Retina (tissue), 1 donor: ENCODE data around the gene TMEM266.

Experiments
- DNase-seq: peaks from one replicate; pipeline ENCODE4 v3.0.0-alpha.2; 2016

Gene TMEM266

DNA sequence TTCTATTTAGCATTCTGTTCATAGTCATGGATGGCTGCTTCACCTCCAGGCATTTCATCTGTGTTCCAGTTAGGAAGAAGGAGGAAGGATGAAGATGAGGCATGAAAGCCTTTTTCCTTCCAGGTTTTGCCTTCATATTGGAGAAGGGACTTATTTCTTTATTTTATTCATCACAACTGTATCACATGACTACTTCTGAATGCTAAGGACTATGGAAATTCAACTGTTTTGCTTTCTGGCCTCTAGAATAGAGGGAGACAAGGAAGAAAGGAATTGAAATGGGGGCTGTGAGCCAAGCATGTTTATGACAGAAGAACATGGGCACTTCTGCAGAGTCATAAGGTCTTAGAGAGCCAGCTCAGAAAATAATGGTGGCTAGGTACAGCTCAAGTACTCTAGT, 10.4 kb downstream of the TMEM266 start:
- no peak for DNase-seq

DNA sequence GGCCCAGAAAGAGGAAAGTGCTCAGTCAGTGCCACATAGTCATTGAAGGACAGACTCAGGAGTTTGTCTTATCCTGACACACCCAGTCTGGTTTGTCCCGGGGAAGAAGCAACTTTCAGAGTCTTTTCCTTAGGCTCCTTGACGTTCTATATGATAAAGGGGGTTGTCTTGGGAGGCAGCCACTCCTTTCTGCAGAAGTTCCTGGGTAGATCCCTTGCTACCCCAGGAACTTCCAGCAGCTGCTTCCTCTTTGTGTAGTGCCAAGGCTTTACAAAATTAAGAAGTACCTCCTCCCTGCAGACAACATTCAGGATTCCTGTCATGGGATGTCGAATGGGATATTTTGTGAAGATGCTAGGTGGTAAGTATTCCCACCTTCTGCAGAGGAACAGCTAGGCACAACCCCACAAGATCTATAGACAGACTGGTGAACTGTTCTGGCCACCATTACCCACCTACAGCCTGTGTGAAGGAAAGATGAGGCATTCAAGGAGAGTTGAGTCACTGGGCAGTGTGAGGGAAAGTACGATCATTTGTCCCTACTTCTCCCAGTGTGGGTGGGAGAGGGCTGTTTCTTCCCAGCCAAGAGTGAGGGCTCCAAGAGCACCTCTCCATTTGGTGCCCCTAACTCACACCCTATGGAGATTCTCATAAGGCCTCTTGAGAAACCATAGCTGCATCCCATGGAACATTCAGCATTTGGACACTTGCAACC, 11.3 kb downstream of the TMEM266 start:
- no peak for DNase-seq

DNA sequence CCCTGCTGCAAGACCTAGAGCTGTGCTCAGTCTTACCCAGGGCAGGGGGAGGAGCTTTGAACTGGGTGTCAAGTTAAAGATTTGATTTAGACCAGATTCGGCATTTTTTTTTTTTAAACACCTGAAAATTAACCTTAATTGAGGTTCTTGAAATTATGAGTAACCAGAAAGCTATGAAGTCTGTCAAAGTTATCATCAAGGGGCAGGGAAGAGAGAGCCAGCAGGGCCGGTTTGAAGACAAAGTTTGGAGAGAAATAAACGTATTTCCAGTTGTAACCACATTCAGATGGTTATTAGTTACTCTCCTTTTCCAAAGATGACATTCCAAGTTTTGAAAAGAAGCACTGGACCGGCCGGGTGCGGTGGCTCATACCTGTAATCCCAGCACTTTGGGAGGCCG, 12.0 kb downstream of the TMEM266 start:
- no peak for DNase-seq

DNA sequence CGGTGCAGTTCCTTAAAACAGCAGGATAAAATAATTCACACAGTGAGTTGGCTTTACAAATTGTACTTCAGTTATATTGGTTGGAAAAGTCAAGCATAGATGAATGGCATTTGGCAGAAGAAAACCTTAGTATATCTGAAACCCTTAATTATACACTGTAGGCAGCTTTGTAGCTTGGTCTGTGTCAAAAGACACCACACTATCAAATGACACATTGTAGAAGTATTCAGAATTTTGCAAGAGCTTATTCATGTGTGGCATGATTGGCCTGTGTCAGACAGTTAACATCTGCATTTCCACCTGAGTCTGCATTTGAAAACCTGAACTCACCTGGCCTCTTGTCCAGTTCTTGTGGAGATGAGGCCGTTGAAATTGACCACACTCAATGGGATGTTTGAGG, 13.8 kb downstream of the TMEM266 start:
- DNase-seq, result no peak

DNA sequence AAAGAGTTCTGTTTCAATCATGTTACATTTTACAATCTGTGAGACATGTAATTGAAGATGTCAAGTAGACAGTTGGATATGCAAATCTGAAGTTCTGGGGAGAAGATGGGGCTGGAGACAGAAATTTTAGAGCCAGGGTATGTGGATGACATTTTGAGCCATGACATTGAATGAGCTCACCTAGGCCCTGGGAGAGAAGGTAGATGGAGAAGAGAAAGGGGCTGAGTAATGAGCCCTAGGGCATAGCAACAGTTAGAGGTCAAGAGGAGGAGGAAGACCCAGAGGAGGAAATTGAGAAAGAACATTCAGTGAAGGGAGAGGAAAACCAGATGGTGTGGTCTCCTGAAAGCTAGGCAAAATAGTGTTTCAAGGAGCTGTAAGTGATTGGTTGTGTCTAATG, 15.3 kb downstream of the TMEM266 start:
- no peak for DNase-seq

DNA sequence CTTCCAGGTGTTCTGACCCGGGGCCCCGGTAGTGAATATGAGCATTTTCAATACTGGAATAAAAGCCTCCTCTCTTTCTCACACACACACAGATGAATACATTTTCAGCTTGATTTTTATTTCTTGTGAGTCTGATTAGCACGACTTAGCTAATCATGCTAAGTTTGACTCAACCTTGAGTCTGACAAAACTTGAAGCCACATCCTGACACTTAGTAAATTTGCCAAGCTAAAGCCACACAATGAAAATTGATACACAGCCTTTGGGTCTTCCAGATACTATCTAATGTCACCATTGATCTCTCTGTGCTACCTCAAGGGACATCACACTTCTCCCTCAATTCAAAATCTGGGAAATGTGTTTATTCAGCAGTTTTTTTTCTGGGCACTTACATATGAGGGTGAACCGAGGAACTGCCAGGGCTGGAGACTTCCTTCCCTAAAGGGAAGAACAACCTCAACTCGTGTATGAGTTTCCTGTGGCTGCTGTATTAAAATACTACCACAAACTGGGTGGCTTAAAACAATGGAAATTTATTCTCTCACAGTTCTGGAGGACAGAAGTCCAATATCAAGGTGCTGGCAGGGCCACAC, 18.6 kb downstream of the TMEM266 start:
- DNase-seq, result no peak

DNA sequence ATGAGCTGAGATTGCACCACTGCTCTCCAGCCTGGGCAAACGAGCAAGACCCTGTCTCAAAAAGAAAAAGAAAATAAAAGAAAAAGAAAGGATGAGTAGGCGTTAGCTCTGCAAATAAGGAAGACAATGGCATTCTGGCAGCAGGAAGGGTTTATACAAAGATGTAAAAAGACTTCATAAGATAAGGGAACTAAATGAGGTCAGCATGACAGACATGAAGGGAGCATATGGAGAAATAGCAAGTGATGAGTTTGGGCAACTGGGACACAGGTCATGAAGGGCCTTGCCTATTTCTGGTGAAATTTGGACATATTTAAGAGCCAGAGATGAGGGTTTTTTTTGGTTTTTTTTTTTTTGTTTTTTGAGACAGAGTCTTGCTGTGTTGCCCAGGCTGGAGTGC, 24.5 kb downstream of the TMEM266 start:
- no peak for DNase-seq

DNA sequence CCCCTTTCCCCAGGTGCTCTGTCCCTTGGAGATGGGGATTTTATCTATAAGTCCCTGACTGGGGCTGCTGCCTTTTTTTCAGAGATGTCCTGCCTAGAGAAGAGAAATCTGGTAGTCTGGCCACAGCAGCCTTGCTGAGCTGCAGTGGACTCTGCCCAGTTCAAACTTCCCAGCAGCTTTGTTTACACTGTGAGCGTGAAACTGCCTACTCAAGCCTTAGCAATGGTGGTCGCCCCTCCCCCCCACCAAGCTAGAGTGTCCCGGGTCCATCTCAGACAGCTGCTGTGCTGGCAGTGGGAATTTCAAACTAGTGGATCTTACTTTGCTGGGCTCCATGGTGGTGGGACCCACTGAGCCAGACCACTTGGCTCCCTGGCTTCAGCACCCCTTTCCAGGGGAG, 38.9 kb downstream of the TMEM266 start:
- no peak for DNase-seq

DNA sequence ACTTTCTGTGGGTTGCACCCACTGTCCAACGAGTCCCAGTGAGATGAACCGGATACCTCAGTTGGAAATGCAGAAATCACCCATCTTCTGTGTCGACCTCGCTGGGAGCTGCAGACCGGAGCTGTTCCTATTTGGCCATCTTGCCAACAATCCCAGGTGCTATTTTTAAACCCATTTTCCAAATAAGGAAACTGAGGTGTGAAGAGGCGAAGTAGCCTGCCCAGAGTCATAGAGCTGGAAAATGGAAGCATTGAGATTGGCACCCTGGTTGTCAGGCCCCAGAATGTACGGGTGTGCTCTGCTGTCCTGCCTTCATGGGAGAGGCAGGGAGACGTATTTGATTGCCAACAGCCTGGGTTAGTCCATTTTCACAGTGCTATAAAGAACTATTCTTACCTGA, 39.6 kb downstream of the TMEM266 start:
- DNase-seq, result no peak

DNA sequence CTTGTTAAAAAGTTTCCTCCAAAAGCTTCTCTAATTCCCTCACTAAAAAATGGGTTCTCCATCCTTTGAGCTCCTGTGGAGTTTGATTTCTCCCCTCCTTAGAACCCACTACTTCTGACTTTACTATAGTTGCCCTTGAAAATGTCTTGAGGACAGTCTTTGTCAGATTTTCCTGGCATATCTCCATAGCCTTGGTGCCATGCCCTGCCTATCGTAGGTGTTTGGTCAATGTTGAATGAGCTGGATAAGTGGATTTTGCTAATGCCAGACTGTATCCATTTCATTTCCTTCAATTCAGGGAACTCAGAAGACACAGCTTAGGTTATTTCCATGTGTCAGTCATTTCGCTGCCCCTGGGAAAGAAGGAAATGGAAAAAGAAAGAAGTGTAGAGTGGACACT, 40.6 kb downstream of the TMEM266 start:
- no peak for DNase-seq

DNA sequence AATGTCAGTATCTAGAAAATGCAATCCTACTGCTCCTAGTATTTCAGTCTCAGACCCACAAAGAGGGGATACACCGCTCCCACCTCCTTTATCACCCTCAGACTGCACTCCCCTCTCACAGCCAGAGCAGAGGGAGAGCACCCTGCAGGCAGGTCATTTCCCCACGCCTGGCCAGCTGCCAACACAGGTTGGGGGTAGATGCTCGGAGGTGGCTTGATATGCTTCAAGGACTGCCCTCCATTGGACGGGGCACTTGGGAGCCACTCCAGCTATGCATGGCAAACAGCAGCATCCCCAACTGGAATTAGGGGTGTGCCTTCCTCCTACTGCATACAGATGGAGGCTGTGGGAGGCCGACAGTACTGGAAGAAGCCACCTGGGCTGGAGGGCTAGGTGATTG, 41.9 kb downstream of the TMEM266 start:
- DNase-seq, result no peak

DNA sequence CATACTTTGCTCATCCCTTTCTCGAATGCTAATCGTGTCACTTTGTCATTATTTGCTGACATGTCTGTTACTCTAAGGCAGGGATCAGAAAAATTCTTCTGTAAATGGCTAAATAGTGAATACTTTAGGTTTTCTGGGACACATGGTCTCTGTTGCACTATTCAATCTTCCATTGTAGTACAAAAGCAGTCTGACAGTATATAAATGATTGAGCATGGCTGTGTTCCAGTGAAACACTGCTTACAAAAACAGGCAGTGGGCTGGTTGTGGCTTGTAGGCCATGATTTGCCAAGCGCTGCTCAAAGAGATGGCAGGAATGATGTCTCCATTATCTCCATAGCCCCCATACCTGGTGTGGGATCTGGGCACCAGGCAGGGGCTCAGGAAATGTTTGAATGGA, 45.6 kb downstream of the TMEM266 start:
- no peak for DNase-seq

DNA sequence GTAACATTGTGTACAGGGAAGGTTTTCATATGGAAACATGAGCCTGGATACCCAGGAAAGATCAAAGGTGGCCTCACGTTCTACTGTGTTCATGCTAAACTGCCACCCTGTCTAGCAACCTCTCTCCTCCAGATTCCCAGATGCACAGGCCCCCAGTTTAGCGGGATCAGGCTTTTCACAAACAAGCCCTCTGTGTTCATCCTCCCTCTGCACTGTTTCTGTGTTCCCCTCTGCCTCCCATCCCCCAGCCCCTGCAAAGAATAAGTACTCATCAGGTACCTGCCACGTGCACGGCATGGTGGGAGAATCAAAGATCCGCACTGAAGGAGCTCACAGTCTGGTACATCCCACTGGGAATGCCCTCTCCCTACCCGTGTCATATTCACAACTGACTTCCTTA, 46.1 kb downstream of the TMEM266 start:
- DNase-seq, result no peak

DNA sequence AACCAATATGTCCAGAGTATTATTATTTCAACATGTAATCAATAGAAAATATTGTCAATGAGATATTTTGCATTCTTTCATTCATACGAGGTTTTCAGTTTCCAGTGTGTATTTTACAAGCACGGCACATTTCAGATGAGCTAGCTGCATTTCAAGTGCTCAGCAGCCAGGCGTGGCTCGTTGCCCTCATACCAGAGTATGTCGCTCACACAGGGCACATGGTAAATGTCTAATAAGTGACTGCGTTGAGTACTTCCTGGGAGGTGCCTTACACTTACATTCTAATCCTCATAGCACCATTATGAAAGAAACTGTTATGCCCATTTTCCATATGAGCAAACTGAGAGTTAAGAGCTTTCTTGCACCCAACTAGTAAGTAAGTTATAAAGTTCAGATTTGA, 47.4 kb downstream of the TMEM266 start:
- no peak for DNase-seq

DNA sequence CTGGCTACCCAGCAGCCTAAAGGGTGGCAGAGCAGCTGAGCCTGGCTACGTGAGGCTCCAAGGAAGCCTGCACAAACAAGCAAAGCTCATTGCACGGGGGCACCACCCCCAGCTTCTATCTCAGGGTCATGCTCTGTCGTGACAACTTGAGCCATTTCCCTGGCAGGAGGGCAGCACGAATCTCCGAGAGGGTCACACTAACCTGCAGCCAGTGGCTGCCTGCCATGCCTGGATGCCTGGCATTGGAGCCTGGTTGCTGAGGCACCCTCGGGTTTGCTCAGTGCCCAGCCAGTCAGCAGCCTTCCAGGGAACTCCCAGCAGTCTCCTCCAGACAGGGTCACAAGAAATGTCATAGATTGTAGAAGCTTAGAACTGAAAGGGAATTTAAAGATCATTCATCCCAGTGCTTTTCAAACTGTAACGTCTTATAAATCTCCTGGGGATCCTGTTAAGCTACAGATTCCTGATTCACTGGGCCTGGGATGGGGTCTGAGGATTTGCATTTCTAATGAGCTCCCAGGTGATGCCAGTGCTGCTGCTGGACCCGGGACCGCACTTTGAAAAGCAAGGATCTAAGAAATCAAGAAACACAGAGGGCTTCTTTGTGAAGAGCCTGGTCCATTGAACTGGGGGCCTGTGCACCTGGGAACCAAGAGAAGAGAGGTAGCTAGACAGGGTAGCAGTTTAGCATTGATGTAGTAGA, 48.4 kb downstream of the TMEM266 start:
- DNase-seq, result no peak

DNA sequence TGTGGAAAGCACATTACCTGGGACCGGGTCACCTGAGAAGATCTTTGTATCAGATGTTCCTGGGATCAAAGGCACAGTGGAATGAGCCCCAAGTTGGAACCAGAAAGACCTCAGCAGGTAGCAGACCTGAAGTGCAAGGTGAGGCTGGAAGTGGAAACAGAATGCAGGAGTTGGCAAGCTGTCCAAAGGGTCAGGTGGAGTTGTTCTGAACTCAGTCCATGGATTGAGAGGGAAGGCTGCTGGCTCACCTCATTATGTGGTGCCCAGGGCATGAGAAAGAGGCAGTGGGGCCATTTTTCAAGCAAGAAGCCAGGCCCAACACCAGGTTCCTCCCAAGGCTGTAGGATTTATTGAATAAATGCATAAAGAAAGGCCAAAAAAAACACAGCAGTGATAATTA, 49.3 kb downstream of the TMEM266 start:
- DNase-seq, result no peak

DNA sequence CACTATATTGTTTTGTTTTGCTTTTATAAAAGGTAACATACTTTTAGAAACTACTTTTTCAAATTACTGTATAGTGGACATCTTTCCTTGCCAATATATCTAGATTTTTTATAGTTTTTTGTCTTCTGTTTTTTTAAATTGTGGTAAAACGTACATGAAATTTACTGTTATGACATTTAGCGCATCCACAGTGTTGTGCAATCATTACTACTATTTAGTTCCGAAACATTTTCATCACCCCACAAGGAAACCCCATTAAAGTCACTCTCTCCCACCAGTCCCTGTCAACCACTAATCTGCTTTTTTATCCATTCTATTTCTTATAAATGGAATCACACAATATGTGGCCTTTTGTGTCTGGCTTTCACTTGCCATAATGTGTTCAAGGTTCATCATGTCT, 54.8 kb downstream of the TMEM266 start:
- no peak for DNase-seq

DNA sequence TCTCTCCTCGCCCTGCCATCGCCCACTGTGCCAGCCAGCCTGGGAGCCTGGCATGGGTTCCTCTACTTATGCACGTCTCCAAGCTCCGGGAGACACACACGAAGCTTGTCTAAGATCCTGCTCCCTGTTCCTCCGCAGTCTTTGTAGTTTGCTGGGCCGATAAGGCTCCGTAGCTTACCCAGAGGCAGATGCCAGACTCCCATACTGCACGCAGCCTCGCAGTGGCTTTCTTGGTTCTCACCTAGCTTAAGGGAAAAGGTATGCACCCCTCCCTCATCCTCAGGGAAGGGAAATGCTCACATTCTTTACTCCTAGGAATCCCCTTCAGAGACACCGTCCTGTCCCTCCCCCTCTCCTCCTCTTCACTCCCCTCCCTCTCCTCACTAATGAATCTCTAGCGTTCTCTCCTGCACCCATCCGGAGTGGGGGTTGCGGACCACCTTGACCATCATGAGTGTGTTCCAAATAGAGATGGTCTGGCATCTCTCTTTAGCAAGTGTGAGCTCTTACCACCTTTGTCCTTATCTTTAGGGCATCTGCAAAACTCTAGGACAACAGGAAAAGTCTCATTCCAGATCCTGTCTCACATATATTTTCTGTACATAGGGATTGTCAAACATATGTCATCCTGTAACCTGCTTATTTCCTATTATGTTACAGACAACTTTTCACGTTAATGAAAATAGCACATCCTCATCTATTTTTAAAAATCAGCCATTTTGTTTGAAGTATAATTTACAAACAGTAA, 56.5 kb downstream of the TMEM266 start:
- no peak for DNase-seq

DNA sequence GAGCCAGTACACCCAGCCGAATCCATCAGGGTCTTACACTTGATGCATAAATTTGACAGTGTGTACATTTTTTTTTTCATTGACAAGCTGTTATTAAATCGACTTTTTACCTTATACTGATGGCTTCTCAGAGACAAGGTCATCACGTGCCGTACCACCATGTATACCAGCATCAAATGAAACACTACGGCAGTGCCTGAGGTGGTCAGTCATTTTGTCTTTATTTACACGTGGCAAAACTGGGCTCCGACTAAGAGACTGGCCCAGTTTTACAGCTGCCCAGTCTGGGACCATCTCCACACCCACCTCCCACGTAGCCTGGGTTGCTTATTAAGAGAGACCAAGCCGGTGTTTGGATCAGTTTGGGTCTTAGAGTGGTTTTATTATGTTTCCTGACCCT, 57.4 kb downstream of the TMEM266 start:
- no peak for DNase-seq

DNA sequence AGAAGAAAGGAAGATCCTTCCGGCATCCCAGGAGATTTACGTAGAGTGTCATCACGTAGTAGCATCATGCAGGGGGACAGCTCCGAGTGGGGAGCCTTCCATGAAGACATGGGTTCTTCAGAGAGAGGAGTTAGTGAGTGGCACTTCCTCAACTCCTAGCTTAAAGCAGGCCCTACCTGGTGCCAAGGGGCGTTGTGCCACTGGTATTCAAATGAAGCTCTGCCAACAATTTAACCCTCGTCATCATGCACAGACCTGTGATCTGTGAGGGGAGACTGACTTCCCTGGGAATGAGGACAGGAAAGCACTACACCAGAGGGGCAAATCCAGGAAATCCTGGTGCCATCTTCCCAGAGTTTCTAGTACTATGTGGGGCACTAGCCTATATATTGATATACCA, 59.0 kb downstream of the TMEM266 start:
- no peak for DNase-seq

DNA sequence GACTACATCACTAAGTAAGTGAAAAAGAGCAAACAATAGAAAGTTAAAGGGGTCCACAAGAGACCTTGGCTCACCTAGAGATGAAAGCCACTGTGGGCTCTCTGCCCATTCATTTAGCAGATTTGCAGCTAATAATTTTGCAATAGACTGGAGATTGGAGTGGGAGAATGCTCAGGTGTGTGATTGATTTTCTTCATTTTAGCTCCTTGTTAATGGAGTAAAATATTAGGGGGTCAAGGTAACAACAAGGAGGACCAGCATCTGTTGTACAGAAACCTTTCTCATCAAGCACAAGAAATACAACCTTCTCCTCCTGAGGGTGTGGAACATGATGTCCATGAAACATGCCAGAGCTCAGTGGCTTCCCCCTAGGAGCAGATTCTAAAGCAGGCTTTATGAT, 63.2 kb downstream of the TMEM266 start:
- no peak for DNase-seq

DNA sequence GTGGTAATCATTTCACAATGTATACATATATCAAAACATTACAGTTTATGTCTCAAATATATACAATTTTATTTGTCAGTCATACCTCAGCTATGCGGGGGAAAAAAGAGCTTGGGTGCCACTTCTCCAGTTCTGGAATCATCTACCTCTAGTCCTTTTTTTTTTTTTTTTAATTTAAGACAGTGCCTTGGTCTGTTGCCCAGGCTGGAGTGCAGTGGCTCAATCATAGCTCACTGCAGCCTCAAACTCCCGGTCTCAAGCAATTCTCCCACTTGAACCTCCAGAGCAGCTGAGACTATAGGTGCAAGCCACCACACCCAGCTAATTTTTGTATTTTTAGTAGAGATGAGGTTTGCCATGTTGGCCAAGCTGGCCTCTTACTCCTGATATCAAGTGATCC, 67.4 kb downstream of the TMEM266 start:
- no peak for DNase-seq

DNA sequence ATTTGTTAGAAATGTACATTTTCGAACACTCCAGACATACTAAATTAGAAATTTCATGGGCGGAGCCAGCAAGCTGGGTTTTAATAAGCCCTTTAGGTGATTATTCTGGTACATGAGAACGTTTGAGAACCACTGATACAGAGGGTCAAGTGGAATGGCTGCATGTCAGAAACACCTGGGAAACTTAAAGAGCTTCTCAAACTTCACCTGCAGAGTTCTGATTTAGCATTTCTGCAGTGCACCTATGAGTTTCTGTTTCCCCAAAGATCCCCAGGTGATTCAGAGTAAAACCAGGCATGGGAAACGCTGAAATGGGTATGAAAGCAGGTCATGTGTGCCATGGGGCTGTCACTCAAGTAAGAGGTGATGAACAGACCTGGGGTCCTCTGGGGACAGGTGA, 68.1 kb downstream of the TMEM266 start:
- no peak for DNase-seq

DNA sequence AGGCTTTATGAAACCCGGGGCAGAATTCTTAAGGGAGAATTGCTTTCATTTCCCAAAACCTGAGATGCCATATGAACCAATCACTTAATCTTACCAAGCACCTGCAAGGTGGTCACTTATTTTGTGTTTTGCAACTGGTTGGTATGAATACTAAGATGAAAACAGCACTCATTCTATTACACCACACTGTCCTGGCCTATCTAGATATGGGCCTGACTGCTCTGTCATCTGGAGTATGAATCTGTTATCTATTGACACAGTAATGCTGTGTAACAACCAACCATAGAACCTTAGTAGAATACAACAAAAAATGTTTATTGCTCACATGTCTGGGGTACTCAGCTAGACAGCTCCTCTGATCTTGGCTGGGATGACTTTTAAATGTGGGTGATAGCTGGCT, 74.8 kb downstream of the TMEM266 start:
- no peak for DNase-seq
